NCI-H446 (cell line): ENCODE data around the gene NKAIN2.
A peak's percentile ranks its signal among the peaks of the same experiment; 100 is the strongest.

Experiments
- DNase-seq, 2 experiments: peaks; one replicate each; lab custom pipeline; 2025; lab: John Stamatoyannopoulos, UW

Gene NKAIN2

DNA sequence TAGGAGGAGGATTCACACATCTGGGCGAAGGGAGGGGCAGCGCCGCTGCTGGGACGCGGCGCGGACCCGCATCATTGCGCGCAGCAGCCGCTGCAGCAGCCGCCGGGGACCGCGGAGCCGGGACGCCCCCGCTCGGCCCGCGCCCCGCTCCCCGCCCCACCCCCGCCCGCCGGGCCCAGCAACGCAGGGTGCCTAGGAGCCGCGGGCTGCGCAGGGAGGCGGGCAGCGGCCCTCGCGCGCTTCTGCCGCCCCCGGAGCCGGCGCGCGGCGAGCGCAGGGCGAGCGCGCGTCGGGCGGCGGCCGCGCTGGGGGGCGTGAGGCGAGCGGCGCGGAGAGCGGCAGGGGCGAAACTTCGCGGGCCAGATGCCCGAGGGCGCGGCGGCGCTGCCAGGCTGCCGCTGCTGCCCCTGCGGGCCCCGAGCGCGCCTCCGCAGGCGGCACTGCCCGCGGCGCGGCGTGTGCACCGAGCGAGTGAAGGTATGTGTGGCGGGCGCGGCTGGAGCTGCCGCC is at the start of gene NKAIN2:
TSS of gene NKAIN2 (plus strand) at position 362 of the 510 bp plus-strand sequence.
- no peak for DNase-seq

DNA sequence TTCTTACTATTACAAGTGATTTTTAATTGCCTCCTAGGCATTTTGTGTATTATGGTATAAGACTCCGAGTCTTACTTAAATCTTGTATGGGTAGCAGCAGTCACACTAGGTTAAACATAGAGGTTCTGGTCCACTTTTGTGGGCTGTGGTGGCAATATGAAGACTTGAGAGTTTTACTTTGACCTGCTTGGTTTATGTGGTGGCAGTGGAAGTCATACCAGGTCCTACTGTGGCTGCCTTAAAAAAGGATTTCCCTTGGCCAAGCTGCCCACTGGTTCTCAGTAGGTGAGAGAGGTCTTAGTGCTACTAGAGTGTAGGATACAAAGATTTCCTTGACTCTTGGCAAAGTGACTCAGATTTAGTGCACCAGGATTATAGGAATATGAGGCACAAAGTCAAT is 44.2 kb upstream of the NKAIN2 start:
- DNase-seq = no peak

DNA sequence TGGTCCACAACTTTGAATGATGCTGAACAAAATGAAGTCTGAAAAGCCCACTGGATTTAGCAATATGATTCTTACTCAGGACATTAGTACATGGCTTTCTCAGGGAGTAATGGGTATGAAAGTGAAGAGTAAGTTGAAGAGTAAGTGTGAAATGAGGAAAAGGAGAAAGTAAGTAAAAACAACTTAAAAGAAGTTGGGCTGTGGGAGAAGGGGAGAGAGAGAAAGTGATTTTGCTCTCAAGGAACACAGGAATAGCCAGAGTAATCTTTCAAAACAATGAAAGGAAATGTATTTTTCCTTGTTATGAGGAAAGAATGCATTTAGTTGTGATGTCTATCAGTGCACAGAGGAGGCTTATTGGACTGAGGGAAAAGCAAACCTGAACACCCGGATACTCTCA is 39.8 kb upstream of the NKAIN2 start:
- no peak for DNase-seq

DNA sequence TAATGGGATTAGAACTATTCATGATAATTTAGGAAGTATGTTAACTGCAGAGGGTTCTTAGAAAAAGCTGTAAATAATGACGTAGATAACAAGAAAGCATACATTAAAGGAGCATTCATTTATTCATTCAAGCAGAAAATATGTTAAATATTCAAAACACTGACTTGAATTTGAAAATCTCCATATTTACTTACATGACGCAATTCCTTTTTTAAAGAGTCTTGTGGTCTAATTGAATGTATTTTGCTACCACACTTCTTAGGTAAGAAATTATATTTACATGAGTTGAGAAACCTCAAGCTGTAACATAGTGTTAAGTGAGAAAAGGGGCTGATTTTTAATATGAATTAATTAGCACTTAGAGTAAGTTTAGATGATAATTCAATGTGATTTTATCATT is 38.9 kb upstream of the NKAIN2 start:
- no peak for DNase-seq

DNA sequence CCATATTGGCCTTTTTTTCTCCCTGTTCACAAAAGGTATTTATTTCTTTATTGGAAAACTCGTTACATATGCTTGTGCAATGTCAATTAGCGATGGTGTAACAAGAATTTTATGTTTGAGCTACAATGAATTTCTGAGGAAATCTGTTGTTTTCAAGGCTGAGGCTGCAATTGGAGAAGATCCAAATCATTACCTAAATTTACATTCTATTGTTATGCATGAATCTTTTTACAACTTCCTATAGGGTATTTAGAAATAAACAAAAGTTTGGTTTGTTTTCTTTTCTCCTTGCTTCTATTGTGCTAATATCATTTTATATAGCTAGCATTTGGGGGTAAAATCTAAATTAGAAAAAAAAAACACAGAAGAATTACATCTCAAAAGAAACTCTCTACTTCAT is 34.7 kb upstream of the NKAIN2 start:
- DNase-seq = no peak

DNA sequence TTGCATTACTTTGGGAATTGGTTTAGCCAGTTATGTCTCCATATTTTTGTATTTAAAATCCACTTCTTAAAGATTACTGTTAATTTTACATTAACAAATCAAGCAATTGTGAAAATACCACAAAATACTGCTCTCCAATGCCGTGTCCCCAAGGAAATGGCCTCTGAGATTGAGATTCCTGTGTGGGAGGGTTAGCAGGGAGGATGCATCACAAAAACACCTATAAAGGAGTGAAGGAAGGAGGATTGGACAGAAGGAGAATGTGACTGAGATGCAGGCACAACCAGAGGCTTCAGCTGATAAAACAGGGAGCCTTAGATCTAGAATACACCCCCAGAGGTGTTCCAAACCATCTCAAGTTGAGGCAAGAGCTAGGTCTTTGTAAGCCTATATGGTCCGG is 34.2 kb upstream of the NKAIN2 start:
- no peak for DNase-seq

DNA sequence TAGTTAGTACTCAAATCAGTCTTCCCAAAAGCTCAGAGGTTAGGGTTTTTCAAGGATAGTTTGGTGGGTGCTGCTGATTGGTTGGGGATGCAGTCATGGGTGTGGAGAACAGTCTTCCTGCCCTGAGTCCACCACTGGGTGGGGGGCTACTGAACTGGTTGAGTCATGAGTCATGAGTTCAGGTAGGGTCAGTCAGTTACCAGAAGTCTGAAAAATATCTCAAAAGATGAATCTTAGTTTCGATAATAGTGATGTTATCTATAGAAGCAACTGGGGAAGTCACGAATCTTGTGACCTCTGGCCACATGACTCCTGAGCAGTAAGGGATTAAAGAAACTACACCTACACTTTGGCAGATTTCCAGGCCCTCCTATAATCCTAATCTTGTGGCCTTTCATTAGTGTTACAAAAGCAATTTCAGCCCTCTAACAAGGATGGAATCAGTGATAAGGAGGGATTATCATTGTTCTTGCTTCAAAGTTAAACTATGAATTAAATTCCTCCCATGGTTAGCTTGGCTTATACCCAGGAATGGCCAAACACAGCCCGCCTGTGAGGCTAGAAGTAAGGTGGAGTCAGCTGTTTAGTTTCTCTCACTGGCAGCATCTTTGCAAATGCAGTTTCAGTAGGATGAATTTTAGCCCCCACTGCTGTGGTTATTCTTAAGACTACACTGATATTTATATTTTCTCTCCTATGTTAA is 33.3 kb upstream of the NKAIN2 start:
- no peak for DNase-seq

DNA sequence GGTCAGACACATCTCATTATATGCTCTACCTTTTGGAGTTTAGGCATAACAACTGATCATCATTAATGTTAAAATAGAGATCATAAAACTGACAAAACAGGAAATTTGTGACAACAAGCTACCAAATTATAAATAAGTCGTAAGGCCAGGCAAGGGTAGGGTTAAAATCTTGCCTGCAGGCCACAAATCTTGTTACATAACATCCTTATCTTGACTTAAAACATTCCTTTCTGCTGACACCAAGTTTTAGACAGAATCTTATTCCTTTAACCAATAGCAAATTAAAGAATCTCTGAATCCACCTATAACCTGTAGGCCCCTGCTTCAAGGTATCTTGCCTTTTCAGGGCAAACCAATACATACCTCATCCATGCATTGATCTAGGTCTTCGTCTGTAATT is 32.5 kb upstream of the NKAIN2 start:
- DNase-seq = no peak

DNA sequence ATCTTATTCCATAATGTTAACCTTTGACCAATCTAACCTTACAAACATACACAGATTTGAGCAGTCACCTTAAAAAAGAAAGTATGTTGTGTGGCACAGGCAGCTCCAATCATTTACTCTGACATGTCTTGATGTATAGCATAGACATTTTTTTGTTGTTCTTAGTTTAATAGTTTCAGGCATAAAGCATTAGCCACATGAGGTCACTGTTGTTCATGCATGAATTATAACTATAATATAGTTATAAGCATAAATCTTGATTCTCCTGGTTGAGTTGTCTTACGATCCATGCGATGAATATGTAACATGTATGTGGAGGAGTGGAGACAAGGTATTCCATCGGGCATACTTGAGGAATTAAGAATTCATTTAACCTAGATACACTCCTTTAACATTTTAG is 26.1 kb upstream of the NKAIN2 start:
- DNase-seq = peak; percentile 0 to 13

DNA sequence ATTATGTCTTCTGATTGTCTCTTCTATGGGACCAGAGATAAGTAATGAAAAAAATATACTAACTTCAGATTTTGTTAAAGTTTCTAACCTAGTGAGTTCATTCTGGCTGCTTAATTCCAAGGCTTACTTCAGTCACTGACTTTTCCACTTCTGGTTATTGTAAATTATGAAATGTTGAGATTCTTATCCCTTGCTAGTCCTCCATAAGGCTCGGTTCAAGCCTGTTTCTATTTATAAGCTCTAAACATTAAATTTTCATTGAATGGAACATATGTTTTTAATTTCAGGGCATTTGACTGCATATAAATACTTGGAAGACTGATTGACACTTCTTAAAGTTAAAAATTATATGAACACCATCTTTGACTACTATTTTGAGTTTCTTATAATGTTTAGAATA is 23.6 kb upstream of the NKAIN2 start:
- no peak for DNase-seq

DNA sequence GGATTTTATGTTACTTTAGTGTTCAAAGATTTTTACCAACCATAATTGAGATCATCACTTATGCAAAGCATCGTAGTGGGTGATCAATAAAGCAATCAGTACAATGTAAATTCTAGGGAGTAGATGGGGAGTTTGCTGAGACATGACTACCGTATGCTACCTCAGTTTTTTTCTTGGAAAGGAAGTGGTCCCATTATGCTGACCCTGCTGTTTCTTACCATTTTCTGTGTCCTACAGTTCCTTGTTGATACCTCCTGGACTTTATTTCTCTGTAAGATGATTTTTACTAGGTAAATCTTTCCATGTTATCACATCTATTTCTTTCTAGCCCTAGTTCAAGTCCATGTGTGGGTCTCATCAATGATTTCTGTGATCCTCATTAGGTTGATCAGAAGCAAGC is 19.3 kb upstream of the NKAIN2 start:
- DNase-seq = no peak

DNA sequence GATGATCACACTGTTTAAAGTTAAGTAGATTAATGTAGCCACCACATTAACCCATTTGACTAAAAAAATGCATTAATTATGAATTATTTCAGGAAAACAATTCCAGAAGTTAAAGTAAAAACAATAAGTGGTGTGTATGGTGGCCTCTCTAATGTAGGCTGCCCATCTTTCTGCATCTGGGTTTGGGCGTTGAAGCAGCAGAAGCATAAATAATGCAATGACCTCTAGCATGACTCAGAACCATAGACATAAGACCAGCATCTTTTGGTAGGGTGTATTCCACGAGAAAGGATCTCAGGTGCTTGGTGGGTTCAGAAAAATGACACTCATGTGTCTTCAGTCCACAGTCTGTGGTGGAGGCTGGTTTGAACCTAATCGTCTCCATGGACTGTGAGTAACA is 18.6 kb upstream of the NKAIN2 start:
- no peak for DNase-seq

DNA sequence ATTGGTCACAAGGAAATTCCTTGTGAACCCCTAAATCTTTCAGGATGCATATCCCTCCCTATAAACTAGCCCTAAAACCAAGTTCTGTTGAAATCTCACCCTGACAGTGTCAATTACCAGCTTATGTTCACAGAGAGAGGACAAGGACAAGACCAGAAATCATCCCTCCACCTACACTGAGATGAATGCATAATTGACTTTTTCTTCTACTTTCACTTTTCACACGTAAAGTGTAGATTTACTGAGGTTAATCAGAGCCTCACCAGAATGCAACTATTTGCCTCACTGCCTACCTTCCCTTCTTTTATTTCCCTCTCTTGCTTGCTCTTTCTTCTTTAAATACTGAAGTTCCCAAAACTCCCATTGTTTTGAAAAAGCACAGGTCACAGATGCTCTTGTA is 15.3 kb upstream of the NKAIN2 start:
- DNase-seq = no peak

DNA sequence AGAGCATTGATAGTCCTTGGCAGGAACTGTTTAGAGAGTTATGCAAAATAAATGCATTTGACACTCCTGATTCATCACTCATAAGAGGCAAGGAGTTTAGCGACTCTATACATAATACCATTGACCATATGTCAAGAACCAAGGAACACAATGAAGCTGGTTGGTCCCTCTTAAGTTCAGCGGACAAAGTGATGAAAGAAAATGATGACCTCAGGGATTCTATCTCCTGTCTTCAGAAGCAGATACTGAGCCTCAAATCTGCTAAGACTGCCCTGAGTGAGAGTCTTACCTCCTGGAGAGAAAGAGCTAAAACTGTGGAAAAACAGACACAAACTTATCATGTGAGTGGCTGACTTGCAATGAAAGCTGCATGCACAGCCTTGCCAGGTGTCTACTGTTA is 9.5 kb upstream of the NKAIN2 start:
- DNase-seq = no peak

DNA sequence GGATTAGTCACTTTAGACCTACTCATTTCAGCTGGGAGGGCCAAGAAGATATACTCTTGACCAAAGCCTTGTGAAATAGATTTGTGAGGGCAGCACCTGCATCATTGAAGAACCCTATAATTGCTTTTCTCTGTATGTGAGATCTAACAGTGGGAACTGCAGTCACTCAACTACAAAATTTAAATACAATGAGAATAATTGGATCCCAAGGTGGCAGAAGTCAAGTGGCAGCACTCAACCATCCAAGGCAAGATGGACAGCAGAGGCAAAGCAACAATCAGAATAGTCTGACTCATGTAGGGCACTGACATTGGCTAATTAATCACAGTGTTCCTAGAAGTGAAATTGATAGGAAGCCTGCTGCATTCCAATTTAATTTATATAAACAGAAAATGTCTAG is 8.9 kb upstream of the NKAIN2 start:
- no peak for DNase-seq

DNA sequence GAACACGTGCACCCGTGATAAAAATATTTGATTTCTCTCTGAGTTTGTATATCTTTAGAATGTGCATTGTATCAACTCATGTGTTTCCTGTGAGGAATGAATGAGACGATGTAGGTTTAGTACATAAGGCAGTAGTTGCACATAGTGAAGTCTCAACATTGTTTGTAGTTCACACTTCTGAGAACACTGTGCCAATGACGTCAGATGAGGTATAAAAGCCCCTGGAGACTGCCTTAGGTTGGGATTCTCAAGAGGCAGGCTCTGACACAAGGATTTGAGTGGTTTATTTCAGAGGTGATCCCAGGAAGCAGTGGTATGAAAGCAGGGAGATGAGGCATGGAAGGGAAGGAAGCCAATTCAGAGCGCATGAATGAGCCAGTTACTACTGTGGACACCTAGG is 2.6 kb upstream of the NKAIN2 start:
- no peak for DNase-seq

DNA sequence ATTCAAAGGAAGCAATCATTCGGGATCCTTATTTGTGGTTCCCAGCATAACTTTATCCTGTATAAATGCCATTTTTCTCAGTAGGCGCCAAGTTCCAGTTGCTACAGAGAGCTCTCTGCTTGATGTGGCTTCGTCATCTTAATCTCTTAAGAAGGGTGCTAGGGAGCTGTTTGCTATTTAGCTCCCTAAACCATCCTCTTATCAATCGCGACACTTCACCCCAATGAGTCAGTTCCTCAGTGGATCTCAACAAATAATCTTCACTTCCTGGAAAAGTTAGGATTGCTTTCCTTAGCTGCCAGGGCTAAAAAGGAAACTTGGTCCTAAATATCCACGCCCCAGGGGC is 1.3 kb upstream of the NKAIN2 start:
- no peak for DNase-seq

DNA sequence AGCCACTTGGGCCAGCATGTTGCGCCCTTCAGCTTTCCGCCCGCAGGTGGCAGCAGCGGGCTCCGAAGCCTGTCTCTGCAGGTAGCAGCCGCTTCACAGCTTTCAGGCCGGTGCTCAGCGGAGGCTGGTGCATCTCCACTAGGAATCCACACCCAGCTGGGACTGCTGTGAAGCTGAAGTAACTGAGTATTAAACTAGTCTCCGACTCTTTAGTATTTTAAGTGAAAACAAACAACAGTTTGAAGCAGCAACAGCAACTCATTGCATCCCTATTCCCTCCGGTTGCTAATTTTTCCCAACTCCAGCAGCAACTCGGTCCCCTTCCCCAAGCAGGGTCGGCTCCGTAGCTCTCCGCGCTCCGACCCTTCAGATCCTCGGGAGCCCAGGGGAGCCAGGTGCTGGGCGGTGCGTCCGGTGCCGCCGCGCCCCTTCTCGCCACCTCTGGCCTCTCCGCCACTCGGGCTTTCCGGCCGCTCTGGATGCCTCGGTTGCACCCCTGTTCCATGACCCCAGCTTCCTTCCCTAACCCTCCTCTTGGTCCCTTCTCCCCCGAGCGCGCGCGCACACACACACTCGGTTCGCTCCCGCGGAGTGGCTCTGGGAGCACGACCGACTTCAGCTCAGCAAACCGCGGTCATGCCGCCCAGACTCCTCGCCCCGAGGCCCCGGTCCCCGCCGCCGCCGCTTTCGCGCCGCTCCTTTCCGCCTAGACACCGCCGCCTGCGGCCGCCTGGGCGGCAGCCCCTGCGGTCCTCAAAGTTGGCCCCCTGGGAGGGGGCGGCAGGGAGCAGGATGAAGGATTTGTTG is 765 bp upstream of the NKAIN2 start:
- DNase-seq = peak; percentile 66 to 88

DNA sequence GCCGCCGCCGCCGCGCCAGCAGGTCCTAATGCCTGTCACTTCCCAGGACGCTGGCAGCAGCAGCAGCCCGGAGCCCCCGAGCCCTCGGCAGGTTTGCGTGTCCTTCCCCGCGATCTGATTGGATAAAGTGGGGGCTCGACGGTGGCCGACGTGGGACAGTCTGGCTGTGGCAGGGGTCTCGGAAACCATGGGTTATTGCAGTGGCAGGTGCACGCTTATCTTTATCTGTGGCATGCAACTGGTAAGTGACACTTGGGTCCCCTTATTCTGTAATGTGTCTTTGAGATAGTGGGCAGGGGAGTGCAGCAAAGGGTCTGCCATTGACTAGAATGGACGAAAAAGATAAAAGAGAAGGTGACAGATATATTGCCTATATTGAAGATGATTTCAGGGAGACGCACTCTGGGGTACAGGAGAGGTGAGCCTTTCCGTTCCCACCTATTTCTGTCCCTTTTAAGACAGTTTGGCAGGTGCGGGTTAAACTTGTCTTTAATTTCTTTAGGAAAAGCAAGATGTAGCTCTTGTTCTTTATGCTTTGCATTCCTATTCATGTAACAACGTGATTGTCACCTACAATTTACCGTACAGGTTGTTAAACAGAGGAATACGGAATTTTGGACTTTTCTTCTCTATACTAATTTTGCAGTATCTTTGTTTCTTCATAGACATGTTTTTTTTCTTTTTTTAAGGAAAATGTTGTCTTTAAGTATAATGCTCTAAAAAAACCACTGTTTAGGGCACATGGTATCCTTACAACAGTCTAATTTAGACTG is 535 bp downstream of the NKAIN2 start:
- DNase-seq = peak in 1 of 2 experiments; percentile 27

DNA sequence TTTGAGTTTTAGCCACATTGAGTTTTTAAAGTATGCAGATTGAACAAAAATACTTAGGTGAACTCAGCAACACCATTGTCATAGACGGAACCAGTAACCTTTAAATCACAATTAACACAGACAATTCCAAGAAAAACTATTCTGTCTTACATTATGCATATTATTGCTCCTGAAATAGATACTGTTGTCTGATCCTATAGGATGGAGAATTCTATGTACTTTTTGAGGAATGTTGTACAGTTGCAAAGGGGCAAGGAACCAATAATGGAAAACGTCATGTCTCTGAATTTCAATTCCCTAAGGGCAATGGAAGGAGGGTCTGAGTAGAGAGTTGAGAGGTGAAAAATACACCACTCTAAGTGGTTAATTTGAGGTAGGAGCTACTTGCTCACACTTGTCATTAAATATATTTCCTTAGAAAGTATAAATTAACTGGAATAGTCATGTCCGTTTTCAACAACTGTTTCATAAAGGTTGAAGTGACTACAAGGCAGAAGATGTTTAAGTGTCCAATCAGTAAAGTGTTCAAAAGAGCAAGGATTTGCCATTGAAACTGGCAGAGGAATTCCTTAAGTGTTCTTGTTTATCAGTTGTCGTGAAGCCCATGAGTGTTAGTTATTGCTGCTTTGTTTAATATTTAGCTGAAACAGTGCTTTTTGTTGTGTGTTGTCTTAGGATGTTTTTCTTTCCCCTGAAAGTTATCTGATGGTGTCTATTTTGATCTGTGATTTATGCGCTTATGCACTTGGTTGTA is 1.3 kb downstream of the NKAIN2 start:
- DNase-seq = no peak

DNA sequence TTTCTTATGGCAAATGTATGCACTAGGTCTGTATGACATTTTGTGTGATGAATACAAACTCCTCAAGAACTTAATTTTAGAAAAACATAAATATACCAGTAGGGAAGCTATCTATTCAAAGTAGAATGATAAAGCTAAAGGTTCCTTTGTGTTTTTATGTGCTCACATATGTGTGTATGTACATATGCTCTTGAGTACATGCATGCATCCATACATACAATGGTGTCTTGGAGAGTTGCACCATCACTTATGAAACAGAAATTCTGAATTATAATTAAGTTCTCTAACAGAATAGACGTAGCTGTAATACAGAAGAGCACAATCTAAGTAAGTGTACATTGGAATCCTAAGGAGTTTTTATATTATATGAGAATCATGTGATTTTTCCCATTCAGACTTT is 2.3 kb downstream of the NKAIN2 start:
- no peak for DNase-seq

DNA sequence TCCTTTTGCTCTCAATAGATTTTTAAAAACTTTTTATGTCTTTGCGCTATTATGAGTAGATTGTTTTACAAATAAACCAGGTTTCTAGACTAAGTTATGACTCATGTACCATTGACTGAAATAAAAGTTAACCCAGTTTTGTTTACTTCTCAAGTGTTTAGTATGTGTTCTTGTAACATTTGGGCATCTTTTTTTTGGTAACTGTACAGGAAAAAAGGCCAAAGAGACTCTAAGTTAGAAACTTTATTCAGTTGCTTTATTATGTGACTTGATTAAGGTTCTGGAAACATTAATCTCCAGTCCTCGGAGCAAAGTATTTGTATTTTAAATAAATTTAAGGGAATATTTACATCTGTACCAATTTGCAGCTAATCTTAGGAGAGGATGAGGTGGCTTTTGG is 2.9 kb downstream of the NKAIN2 start:
- no peak for DNase-seq
